Measurements from ENCODE around the gene ZBTB48.
"Not testable (repeated sequence)": the region's sequence is repeated elsewhere in the genome, so short reads cannot be mapped to it uniquely, and the experiment has no call there.

ZBTB48 gene

GRCh38 chr1:6579374-6580118 lies at the start of gene ZBTB48:
ZBTB48 (plus strand) TSS chr1:6579994; CDS start chr1:6580610, 616 bp downstream.
- peak; percentile 83 to 96 for DNase-seq

- no peak for DNase-seq
Measured at GRCh38 chr1:6530504-6531160, 49.2 kb upstream of the ZBTB48 start.

- DNase-seq: no peak
Measured at GRCh38 chr1:6531996-6532395, 47.8 kb upstream of the ZBTB48 start.

GRCh38 chr1:6534248-6534822 lies 45.5 kb upstream of the ZBTB48 start:
- DNase-seq: no peak

- DNase-seq: no peak
Measured at GRCh38 chr1:6535214-6535613, 44.6 kb upstream of the ZBTB48 start.

GRCh38 chr1:6536291-6536690 lies 43.5 kb upstream of the ZBTB48 start:
- no peak for DNase-seq

- no peak for DNase-seq
Measured at GRCh38 chr1:6538956-6539355, 40.8 kb upstream of the ZBTB48 start.

GRCh38 chr1:6544831-6545230 lies 35.0 kb upstream of the ZBTB48 start:
- no peak for DNase-seq

- DNase-seq: no peak
Measured at GRCh38 chr1:6545276-6546112, 34.3 kb upstream of the ZBTB48 start.

GRCh38 chr1:6546326-6546725 lies 33.5 kb upstream of the ZBTB48 start:
- no peak for DNase-seq

- DNase-seq: peak; percentile 1 to 15
Measured at GRCh38 chr1:6547301-6547700, 32.5 kb upstream of the ZBTB48 start.

GRCh38 chr1:6554031-6554906 lies 25.5 kb upstream of the ZBTB48 start, which contains the start of gene NOL9:
NOL9 (minus strand) TSS chr1:6554513; CDS start chr1:6554502, 11 bp downstream.
- DNase-seq: peak; percentile 80 to 85

GRCh38 chr1:6554907-6555778 lies 24.7 kb upstream of the ZBTB48 start, which contains the start of gene TAS1R1:
TAS1R1 (plus strand) TSS chr1:6555307; CDS start chr1:6555374, 67 bp downstream.
- DNase-seq: no peak

- DNase-seq: no peak
Measured at GRCh38 chr1:6557597-6557996, 22.2 kb upstream of the ZBTB48 start.

GRCh38 chr1:6559161-6559560 lies 20.6 kb upstream of the ZBTB48 start:
- DNase-seq: not testable (repeated sequence)

GRCh38 chr1:6560267-6560666 lies 19.5 kb upstream of the ZBTB48 start:
- DNase-seq: peak in 1 of 2 experiments; percentile 17

GRCh38 chr1:6569033-6569432 lies 10.8 kb upstream of the ZBTB48 start:
- DNase-seq: no peak

GRCh38 chr1:6570100-6570499 lies 9.7 kb upstream of the ZBTB48 start:
- DNase-seq: no peak

- no peak for DNase-seq
Measured at GRCh38 chr1:6570987-6571386, 8.8 kb upstream of the ZBTB48 start.

GRCh38 chr1:6572653-6573383 lies 7.0 kb upstream of the ZBTB48 start:
- no peak for DNase-seq
